Caco-2 (cell line): ENCODE data around the gene JAK1. TPM values are rescaled to one million over a fixed set of nuclear protein-coding genes. Genes with fewer than 3 reads are reported as not detected.

Source experiments
- BruUV-seq: library from RNA; stranded (reverse); fragments of 400-500 nt; replicated peaks from 2 replicates; lab custom pipeline; 2021; lab: Mats Ljungman, UMichigan
- CTCF ChIA-PET: fragments of 300-600 bp; sonication (Branson Sonifier 250); formaldehyde crosslinking; loops from one replicate; lab custom pipeline; 2022; ENCODE audit warnings: antibody characterized with exemption; lab: Charles Lee
- POLR2A ChIA-PET: fragments of 300-600 bp; sonication (Branson Sonifier 250); formaldehyde crosslinking; loops from one replicate; lab custom pipeline; 2022; ENCODE audit warnings: antibody characterized with exemption; lab: Charles Lee
- DNase-seq, 2 experiments: peaks; one replicate each; pipeline versions ENCODE4 v3.0.0 to v3.0.0-alpha.2; 2020 to 2022
- H3K27me3 ChIP-seq: replicated peaks from 2 replicates; pipeline ENCODE4 v1.6.0; 2011; ENCODE audit warnings: low read length; ENCODE audit not compliant: control insufficient read depth, insufficient read depth
- H3K36me3 ChIP-seq: 2 replicates; pipeline ENCODE4 v1.5.1; 2011; ENCODE audit warnings: low read length; ENCODE audit not compliant: control insufficient read depth, insufficient read depth
- H3K4me1 ChIP-seq: fragments of 250-450 bp; sonication (Bioruptor Pico); 2 replicates; pipeline ENCODE4 v1.5.1; 2020; ENCODE audit warnings: mild to moderate bottlenecking
- H3K4me3 ChIP-seq: 2 replicates; pipeline ENCODE4 v1.5.1; 2011; ENCODE audit warnings: low read depth, mild to moderate bottlenecking, control low read depth, low read length
- H3K9me3 ChIP-seq: fragments of 250-450 bp; sonication (Bioruptor Pico); 2 replicates; pipeline ENCODE4 v1.5.1; 2020; ENCODE audit warnings: mild to moderate bottlenecking, moderate library complexity
- H3K27ac Mint-ChIP-seq: one replicate; pipeline ENCODE4 v1.8.0; 2022; ENCODE audit warnings: mixed read lengths; ENCODE audit not compliant: unreplicated experiment
- H3K27me3 Mint-ChIP-seq: one replicate; pipeline ENCODE4 v1.8.0; 2022; ENCODE audit warnings: mixed read lengths; ENCODE audit not compliant: insufficient read depth, unreplicated experiment
- H3K36me3 Mint-ChIP-seq: one replicate; pipeline ENCODE4 v1.8.0; 2022; ENCODE audit warnings: mild to moderate bottlenecking, mixed read lengths; ENCODE audit not compliant: insufficient read depth, unreplicated experiment
- H3K4me1 Mint-ChIP-seq: one replicate; pipeline ENCODE4 v1.8.0; 2022; ENCODE audit warnings: low read depth, mixed read lengths; ENCODE audit not compliant: unreplicated experiment
- H3K4me3 Mint-ChIP-seq: one replicate; pipeline ENCODE4 v1.8.0; 2022; ENCODE audit warnings: mild to moderate bottlenecking, moderate library complexity, mixed read lengths; ENCODE audit not compliant: unreplicated experiment
- H3K9me3 Mint-ChIP-seq: one replicate; pipeline ENCODE4 v1.8.0; 2022; ENCODE audit warnings: mixed read lengths; ENCODE audit not compliant: unreplicated experiment
- intact Hi-C: fragments of 100-400 bp; cut with micrococcal nuclease; formaldehyde crosslinking; loops from one replicate; pipeline ENCODE4 v1.10.0; 2022; ENCODE audit not compliant: unreplicated experiment
- total RNA-seq: library from RNA; stranded (reverse); gene quantifications from 2 replicates; pipeline ENCODE4 v1.2.3, GENCODE V29; 2022
- TF ChIP-seq, protein P1 (sequence below), 2 experiments: fragments of 200-600 bp in 1 of 2; IDR thresholded peaks; 1 replicate in 1 of 2; 2 replicates in 1 of 2; pipeline versions ENCODE4 v1.5.1 to v1.8.0; 2011 to 2022; ENCODE audit warnings: antibody characterized with exemption in 1 of 2, control low read depth in 1 of 2, inconsistent platforms in 1 of 2, low read depth in 1 of 2, low read length in 1 of 2, mild to moderate bottlenecking in 1 of 2, moderate library complexity in 1 of 2; ENCODE audit not compliant: insufficient read depth in 1 of 2, severe bottlenecking in 1 of 2, unreplicated experiment in 1 of 2

Gene JAK1
- total RNA-seq, 1 experiment from 2014 or later = 35.5 TPM

DNA sequence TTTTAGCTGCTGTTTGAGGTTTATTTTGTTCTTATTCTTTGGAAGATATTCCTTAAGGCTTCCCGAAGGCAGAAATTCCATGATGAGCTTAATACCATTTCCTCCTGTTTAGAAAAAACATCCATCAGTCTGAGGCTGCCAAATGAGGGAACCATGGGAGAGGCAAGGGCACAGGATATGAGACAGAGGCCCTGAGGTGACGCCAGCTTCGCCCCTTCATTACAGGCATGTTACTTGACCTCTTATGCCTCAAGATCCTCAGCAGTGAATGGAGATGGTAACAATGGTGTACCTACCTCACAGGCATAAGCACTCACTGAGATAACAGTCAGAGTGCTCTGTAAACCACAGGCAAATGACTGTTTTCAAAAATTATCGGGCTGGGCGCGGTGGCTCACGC is 127.9 kb downstream of the JAK1 start:
- Mint-ChIP-seq H3K4me1 (no peaks in the 10 kb centered on the region), H3K4me3 (no peak overlapping the region), H3K27ac (no peak overlapping the region), H3K9me3 (no peaks in the 10 kb centered on the region), H3K36me3 (peaks cover 17% of the 10 kb centered on the region), H3K27me3 (no peaks in the 10 kb centered on the region)
- ChIA-PET CTCF (no interaction called here), POLR2A (no interaction called here)
- DNase-seq = no peak
- TF ChIP-seq, protein P1, sequence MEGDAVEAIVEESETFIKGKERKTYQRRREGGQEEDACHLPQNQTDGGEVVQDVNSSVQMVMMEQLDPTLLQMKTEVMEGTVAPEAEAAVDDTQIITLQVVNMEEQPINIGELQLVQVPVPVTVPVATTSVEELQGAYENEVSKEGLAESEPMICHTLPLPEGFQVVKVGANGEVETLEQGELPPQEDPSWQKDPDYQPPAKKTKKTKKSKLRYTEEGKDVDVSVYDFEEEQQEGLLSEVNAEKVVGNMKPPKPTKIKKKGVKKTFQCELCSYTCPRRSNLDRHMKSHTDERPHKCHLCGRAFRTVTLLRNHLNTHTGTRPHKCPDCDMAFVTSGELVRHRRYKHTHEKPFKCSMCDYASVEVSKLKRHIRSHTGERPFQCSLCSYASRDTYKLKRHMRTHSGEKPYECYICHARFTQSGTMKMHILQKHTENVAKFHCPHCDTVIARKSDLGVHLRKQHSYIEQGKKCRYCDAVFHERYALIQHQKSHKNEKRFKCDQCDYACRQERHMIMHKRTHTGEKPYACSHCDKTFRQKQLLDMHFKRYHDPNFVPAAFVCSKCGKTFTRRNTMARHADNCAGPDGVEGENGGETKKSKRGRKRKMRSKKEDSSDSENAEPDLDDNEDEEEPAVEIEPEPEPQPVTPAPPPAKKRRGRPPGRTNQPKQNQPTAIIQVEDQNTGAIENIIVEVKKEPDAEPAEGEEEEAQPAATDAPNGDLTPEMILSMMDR (IDR thresholded peaks at IDR 0.05; ENCODE audit: insufficient read depth in 1 of 2, low read depth in 1 of 2, low read length in 1 of 2, severe bottlenecking in 1 of 2, unreplicated experiment in 1 of 2) = no peak
- Histone ChIP-seq H3K36me3 (no peaks in the 10 kb centered on the region), H3K4me3 (no peak overlapping the region), H3K9me3 (no peaks in the 10 kb centered on the region), H3K4me1 (no peaks in the 10 kb centered on the region), H3K27me3 (no peaks in the 10 kb centered on the region)
- no TSS peak for BruUV-seq
- intact Hi-C loops = no loop called here

DNA sequence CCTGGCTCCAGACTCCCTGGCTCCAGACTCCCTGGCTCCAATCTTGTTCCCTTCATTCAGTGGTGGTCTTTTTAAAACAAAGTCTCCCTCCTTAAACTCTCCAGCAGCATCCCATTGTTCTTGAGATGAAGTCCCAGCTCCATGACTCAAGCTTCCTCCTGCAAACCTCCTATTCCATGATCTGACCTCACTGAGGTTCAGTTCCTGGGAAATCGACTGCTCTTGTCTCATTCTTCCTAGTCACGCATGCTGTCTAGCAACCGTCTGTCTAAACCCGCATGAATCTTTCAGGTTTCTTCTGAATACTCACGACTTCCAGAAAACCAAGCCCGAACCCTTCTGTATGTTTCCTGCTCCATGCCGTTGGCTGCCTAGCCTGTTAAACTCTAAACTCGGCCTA is 129.5 kb downstream of the JAK1 start:
- intact Hi-C loops = no loop called here
- peaks cover 11% of the 10 kb centered on the region for H3K36me3 Mint-ChIP-seq
- no peaks in the 10 kb centered on the region for H3K9me3 Mint-ChIP-seq
- no peak overlapping the region for H3K4me3 ChIP-seq
- no peak overlapping the region for H3K4me3 Mint-ChIP-seq
- CTCF ChIA-PET = no interaction called here
- TF ChIP-seq, protein P1 (IDR thresholded peaks at IDR 0.05; ENCODE audit: insufficient read depth in 1 of 2, low read depth in 1 of 2, low read length in 1 of 2, severe bottlenecking in 1 of 2, unreplicated experiment in 1 of 2) = no peak
- no peaks in the 10 kb centered on the region for H3K4me1 ChIP-seq
- DNase-seq = no peak
- H3K36me3 ChIP-seq = no peaks in the 10 kb centered on the region
- H3K9me3 ChIP-seq = no peaks in the 10 kb centered on the region
- no peaks in the 10 kb centered on the region for H3K27me3 Mint-ChIP-seq
- no peaks in the 10 kb centered on the region for H3K27me3 ChIP-seq
- no peak overlapping the region for H3K27ac Mint-ChIP-seq
- no peaks in the 10 kb centered on the region for H3K4me1 Mint-ChIP-seq
- no TSS peak for BruUV-seq
- POLR2A ChIA-PET = no interaction called here

DNA sequence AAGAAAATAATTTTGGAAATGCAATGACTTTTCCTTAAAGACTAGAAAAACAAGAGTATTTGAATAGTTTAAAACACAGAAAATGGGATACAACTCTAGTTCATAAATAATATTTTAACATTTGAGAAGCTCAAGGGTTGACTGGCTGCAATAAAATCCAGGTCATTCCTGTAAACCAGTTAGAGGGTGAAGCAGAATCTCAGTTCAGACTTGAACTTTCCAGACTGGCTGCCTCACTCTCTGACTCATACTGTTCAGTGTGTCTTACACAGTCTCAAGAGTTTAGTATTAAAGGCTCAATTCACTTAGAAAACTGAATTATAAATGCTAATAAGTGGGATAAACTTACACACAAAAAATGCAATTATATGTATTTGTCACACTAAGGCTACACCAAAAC is 131.6 kb downstream of the JAK1 start:
- no peaks in the 10 kb centered on the region for H3K27me3 ChIP-seq
- TF ChIP-seq, protein P1 (IDR thresholded peaks at IDR 0.05; ENCODE audit: insufficient read depth in 1 of 2, low read depth in 1 of 2, low read length in 1 of 2, severe bottlenecking in 1 of 2, unreplicated experiment in 1 of 2) = no peak
- Mint-ChIP-seq H3K27ac (no peak overlapping the region), H3K27me3 (no peaks in the 10 kb centered on the region), H3K4me3 (no peak overlapping the region), H3K36me3 (peaks cover 11% of the 10 kb centered on the region), H3K4me1 (no peaks in the 10 kb centered on the region), H3K9me3 (no peaks in the 10 kb centered on the region)
- no peaks in the 10 kb centered on the region for H3K36me3 ChIP-seq
- H3K4me3 ChIP-seq = no peak overlapping the region
- ChIA-PET POLR2A (no interaction called here), CTCF (interaction anchor here (0.5 kb wide), 1 partner anchor 11 kb away, joined by 4 read pairs; no protein-coding TSS in a partner anchor)
- no peaks in the 10 kb centered on the region for H3K9me3 ChIP-seq
- intact Hi-C loops = no loop called here
- no TSS peak for BruUV-seq
- DNase-seq = no peak
- H3K4me1 ChIP-seq = no peaks in the 10 kb centered on the region
